Hematopoietic multipotent progenitor cell (in vitro differentiated cells): ENCODE measurements around the gene CARMIL1. TPM values are rescaled to one million over a fixed set of nuclear protein-coding genes. Genes with fewer than 3 reads are reported as not detected.

ENCODE experiments used
- DNase-seq, 3 donors: peaks; one replicate each; pipeline ENCODE4 v3.0.0-alpha.2; 2011 to 2015; ENCODE audit warnings: low read depth in 2 of 3, low spot score in 2 of 3
- total RNA-seq: library from RNA; depleted of rRNA; stranded (reverse); fragments of >200 nt; gene quantifications from one replicate; pipeline ENCODE4 v1.2.3, GENCODE V29; 2012

The CARMIL1 gene
- total RNA-seq, 1 donor = 8.6 TPM

GRCh38 chr6:25490018-25490801 lies 211.0 kb downstream of the CARMIL1 start:
- DNase-seq = peak; percentile 52 to 90 (median 78)

GRCh38 chr6:25492951-25493350 lies 213.8 kb downstream of the CARMIL1 start:
- no peak for DNase-seq

- no peak for DNase-seq
Observed at GRCh38 chr6:25494469-25494868, 215.3 kb downstream of the CARMIL1 start.

- no peak for DNase-seq
Observed at GRCh38 chr6:25497383-25498040, 218.3 kb downstream of the CARMIL1 start.

- DNase-seq = no peak
Observed at GRCh38 chr6:25498505-25498904, 219.3 kb downstream of the CARMIL1 start.

GRCh38 chr6:25499615-25500235 lies 220.6 kb downstream of the CARMIL1 start:
- no peak for DNase-seq

GRCh38 chr6:25503686-25504085 lies 224.5 kb downstream of the CARMIL1 start:
- DNase-seq = no peak

- no peak for DNase-seq
Observed at GRCh38 chr6:25504661-25505060, 225.5 kb downstream of the CARMIL1 start.

GRCh38 chr6:25506020-25506419 lies 226.8 kb downstream of the CARMIL1 start:
- DNase-seq = no peak

GRCh38 chr6:25508051-25508450 lies 228.9 kb downstream of the CARMIL1 start:
- no peak for DNase-seq

- DNase-seq = no peak
Observed at GRCh38 chr6:25511376-25511775, 232.2 kb downstream of the CARMIL1 start.

GRCh38 chr6:25512560-25512959 lies 233.4 kb downstream of the CARMIL1 start:
- DNase-seq = no peak

- DNase-seq = no peak
Observed at GRCh38 chr6:25519856-25520255, 240.7 kb downstream of the CARMIL1 start.

GRCh38 chr6:25524542-25524941 lies 245.4 kb downstream of the CARMIL1 start:
- no peak for DNase-seq

- DNase-seq = no peak
Observed at GRCh38 chr6:25525078-25525477, 245.9 kb downstream of the CARMIL1 start.

- peak in 2 of 3 donors; percentile 38 to 59 for DNase-seq
Observed at GRCh38 chr6:25534942-25535631, 255.9 kb downstream of the CARMIL1 start.

- DNase-seq = no peak
Observed at GRCh38 chr6:25535632-25536225, 256.6 kb downstream of the CARMIL1 start.

- peak in 1 of 3 donors; percentile 42 for DNase-seq
Observed at GRCh38 chr6:25536781-25537180, 257.6 kb downstream of the CARMIL1 start.

- DNase-seq = peak in 1 of 3 donors; percentile 11
Observed at GRCh38 chr6:25537349-25538018, 258.3 kb downstream of the CARMIL1 start.

GRCh38 chr6:25541228-25541627 lies 262.1 kb downstream of the CARMIL1 start:
- DNase-seq = no peak
